ENCODE data around the gene SNAPIN. TPM values are rescaled to one million over a fixed set of nuclear protein-coding genes. Genes with fewer than 3 reads are reported as not detected.
A peak's percentile ranks its signal among the peaks of the same experiment; 100 is the strongest.

SNAPIN gene
- total and polyA plus RNA-seq, 9 of the 15 experiments (the other 6 are each of a cell fraction or from before 2014, with no cell fraction given): 11.2 to 43.9 (median 32.3) TPM

DNA sequence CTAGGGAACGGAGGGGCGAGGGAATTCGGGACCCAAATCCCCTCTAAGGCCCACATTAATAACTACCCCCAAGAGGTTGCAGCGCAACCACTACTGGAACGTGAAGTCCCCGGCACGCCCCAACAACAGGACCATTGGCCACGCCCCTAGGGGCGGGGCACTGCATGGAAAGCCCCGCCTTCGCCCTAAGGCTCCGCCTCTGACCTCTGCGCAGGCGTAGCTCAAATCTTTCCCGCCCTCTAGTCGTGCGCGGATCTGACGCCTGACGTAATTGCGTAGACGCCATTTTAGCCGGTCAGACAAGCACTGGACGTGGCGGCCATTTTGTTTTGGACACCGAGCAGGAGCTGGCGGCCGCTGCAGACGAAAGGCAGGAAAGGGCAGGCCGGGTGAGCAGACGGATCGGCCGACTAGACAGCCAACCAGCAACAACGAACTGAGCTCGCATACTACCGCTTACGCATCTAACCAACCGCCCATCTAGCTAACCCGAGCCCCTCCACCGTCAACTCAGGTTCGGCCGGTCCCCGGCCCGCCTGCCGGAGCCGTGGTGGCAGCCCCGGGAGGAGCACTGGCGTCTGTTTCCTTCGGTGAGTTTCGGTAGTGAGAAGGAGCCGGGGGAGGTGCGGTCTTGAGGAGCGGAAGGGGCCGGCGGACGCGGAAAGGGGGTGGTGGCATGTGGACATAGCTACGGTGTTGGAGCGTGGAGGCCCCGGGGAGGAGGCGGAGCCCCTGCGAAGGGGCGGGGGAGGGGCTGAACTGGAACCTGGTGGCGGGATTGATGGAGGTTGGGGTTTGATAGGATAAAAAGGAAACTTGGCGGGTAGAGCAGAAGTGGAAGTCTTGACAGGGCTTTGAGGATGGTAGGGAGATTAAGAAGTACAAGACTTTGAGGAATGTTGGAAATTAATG lies 24.5 kb upstream of the SNAPIN start, which contains the start of gene CHTOP (continued):
- TF ChIP-seq ATF2 (CRISPR knock-in tag; IDR thresholded peaks at IDR 0.05) (peak; percentile 90), STAG1 (CRISPR knock-in tag; IDR thresholded peaks at IDR 0.05; ENCODE audit: borderline replicate concordance) (no peak), ETV5 (CRISPR knock-in tag; IDR thresholded peaks at IDR 0.05; ENCODE audit: low read depth) (peak; percentile 80), ETS1 (conservative IDR thresholded peaks at IDR 0.05; ENCODE audit: control insufficient read depth, low read depth, low read length) (peak; percentile 38), RBM39 (optimal IDR thresholded peaks at IDR 0.05; ENCODE audit: low read depth, low read length) (peak; percentile 26)
- TF ChIP-seq, protein P1, sequence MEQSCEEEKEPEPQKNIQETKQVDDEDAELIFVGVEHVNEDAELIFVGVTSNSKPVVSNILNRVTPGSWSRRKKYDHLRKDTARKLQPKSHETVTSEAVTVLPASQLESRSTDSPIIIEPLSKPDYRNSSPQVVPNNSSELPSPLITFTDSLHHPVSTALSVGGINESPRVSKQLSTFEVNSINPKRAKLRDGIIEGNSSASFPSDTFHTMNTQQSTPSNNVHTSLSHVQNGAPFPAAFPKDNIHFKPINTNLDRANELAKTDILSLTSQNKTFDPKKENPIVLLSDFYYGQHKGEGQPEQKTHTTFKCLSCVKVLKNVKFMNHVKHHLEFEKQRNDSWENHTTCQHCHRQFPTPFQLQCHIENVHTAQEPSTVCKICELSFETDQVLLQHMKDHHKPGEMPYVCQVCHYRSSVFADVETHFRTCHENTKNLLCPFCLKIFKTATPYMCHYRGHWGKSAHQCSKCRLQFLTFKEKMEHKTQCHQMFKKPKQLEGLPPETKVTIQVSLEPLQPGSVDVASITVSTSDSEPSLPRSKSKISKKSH (CRISPR knock-in tag; IDR thresholded peaks at IDR 0.05): no peak
- TF ChIP-seq, protein P2, sequence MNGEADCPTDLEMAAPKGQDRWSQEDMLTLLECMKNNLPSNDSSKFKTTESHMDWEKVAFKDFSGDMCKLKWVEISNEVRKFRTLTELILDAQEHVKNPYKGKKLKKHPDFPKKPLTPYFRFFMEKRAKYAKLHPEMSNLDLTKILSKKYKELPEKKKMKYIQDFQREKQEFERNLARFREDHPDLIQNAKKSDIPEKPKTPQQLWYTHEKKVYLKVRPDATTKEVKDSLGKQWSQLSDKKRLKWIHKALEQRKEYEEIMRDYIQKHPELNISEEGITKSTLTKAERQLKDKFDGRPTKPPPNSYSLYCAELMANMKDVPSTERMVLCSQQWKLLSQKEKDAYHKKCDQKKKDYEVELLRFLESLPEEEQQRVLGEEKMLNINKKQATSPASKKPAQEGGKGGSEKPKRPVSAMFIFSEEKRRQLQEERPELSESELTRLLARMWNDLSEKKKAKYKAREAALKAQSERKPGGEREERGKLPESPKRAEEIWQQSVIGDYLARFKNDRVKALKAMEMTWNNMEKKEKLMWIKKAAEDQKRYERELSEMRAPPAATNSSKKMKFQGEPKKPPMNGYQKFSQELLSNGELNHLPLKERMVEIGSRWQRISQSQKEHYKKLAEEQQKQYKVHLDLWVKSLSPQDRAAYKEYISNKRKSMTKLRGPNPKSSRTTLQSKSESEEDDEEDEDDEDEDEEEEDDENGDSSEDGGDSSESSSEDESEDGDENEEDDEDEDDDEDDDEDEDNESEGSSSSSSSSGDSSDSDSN (IDR thresholded peaks at IDR 0.05; ENCODE audit: borderline replicate concordance in 1 of 2, low read depth in 2 of 2, low read length in 2 of 2): 0 out of 4 replicates have a peak, but pooled peaks have one; percentile 33 to 57
- TF ChIP-seq, protein P3, sequence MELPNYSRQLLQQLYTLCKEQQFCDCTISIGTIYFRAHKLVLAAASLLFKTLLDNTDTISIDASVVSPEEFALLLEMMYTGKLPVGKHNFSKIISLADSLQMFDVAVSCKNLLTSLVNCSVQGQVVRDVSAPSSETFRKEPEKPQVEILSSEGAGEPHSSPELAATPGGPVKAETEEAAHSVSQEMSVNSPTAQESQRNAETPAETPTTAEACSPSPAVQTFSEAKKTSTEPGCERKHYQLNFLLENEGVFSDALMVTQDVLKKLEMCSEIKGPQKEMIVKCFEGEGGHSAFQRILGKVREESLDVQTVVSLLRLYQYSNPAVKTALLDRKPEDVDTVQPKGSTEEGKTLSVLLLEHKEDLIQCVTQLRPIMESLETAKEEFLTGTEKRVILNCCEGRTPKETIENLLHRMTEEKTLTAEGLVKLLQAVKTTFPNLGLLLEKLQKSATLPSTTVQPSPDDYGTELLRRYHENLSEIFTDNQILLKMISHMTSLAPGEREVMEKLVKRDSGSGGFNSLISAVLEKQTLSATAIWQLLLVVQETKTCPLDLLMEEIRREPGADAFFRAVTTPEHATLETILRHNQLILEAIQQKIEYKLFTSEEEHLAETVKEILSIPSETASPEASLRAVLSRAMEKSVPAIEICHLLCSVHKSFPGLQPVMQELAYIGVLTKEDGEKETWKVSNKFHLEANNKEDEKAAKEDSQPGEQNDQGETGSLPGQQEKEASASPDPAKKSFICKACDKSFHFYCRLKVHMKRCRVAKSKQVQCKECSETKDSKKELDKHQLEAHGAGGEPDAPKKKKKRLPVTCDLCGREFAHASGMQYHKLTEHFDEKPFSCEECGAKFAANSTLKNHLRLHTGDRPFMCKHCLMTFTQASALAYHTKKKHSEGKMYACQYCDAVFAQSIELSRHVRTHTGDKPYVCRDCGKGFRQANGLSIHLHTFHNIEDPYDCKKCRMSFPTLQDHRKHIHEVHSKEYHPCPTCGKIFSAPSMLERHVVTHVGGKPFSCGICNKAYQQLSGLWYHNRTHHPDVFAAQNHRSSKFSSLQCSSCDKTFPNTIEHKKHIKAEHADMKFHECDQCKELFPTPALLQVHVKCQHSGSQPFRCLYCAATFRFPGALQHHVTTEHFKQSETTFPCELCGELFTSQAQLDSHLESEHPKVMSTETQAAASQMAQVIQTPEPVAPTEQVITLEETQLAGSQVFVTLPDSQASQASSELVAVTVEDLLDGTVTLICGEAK (IDR thresholded peaks at IDR 0.05): peak; percentile 54
- TF ChIP-seq, protein P3 (CRISPR knock-in tag; IDR thresholded peaks at IDR 0.05): no peak

Data from K562 (cell line).